ENCODE measurements around the gene CLEC2D.
"Not testable (repeated sequence)": the region's sequence is repeated elsewhere in the genome, so short reads cannot be mapped to it uniquely, and the experiment has no call there.

GRCh38 chr12:9695150-9695549 lies 25.6 kb downstream of the CLEC2D start:
- not testable (repeated sequence) for TF ChIP-seq POLR2A (IDR thresholded peaks at IDR 0.05; ENCODE audit: low read length); GATA1 (IDR thresholded peaks at IDR 0.05; ENCODE audit: low read depth, low read length)

All from erythroblast (primary cell).